ENCODE measurements around the gene R3HCC1L. TPM values are rescaled to one million over a fixed set of nuclear protein-coding genes. Genes with fewer than 3 reads are reported as not detected.
"Not testable (repeated sequence)": the region's sequence is repeated elsewhere in the genome, so short reads cannot be mapped to it uniquely, and the experiment has no call there.

The R3HCC1L gene
- polyA plus RNA-seq, 4 donors: 18.3 to 20.8 (median 19.9) TPM

GRCh38 chr10:98224996-98225395 is 90.5 kb downstream of the R3HCC1L start:
- no peak for DNase-seq (ENCODE audit: low read depth in 4 of 4, low spot score in 3 of 4)

- DNase-seq (ENCODE audit: low read depth in 4 of 4, low spot score in 3 of 4): no peak
Measured at GRCh38 chr10:98226508-98227144, 92.2 kb downstream of the R3HCC1L start.

- not testable (repeated sequence) for DNase-seq (ENCODE audit: low read depth in 4 of 4, low spot score in 3 of 4)
Measured at GRCh38 chr10:98227713-98228112, 93.3 kb downstream of the R3HCC1L start.

- not testable (repeated sequence) for DNase-seq (ENCODE audit: low read depth in 4 of 4, low spot score in 3 of 4)
Measured at GRCh38 chr10:98228266-98228665, 93.8 kb downstream of the R3HCC1L start.

GRCh38 chr10:98231417-98231816 is 97.0 kb downstream of the R3HCC1L start:
- DNase-seq (ENCODE audit: low read depth in 4 of 4, low spot score in 3 of 4): no peak

- DNase-seq (ENCODE audit: low read depth in 4 of 4, low spot score in 3 of 4): no peak
Measured at GRCh38 chr10:98235846-98236245, 101.4 kb downstream of the R3HCC1L start.

GRCh38 chr10:98236862-98237261 is 102.4 kb downstream of the R3HCC1L start:
- no peak for DNase-seq (ENCODE audit: low read depth in 4 of 4, low spot score in 3 of 4)

GRCh38 chr10:98238391-98238790 is 103.9 kb downstream of the R3HCC1L start:
- DNase-seq (ENCODE audit: low read depth in 4 of 4, low spot score in 3 of 4): no peak

- DNase-seq (ENCODE audit: low read depth in 4 of 4, low spot score in 3 of 4): no peak
Measured at GRCh38 chr10:98240524-98240923, 106.1 kb downstream of the R3HCC1L start.

GRCh38 chr10:98242823-98243222 is 108.4 kb downstream of the R3HCC1L start:
- DNase-seq (ENCODE audit: low read depth in 4 of 4, low spot score in 3 of 4): peak in 1 of 4 donors; percentile 29

- no peak for DNase-seq (ENCODE audit: low read depth in 4 of 4, low spot score in 3 of 4)
Measured at GRCh38 chr10:98244141-98244540, 109.7 kb downstream of the R3HCC1L start.

- no peak for DNase-seq (ENCODE audit: low read depth in 4 of 4, low spot score in 3 of 4)
Measured at GRCh38 chr10:98244586-98244985, 110.1 kb downstream of the R3HCC1L start.

GRCh38 chr10:98246911-98247805 is 112.7 kb downstream of the R3HCC1L start:
- DNase-seq (ENCODE audit: low read depth in 4 of 4, low spot score in 3 of 4): peak in 2 of 4 donors; percentile 68

- no peak for DNase-seq (ENCODE audit: low read depth in 4 of 4, low spot score in 3 of 4)
Measured at GRCh38 chr10:98248018-98248417, 113.6 kb downstream of the R3HCC1L start.

GRCh38 chr10:98249134-98249533 is 114.7 kb downstream of the R3HCC1L start:
- no peak for DNase-seq (ENCODE audit: low read depth in 4 of 4, low spot score in 3 of 4)

GRCh38 chr10:98251399-98251798 is 116.9 kb downstream of the R3HCC1L start:
- DNase-seq (ENCODE audit: low read depth in 4 of 4, low spot score in 3 of 4): no peak

- no peak for DNase-seq (ENCODE audit: low read depth in 4 of 4, low spot score in 3 of 4)
Measured at GRCh38 chr10:98252464-98252863, 118.0 kb downstream of the R3HCC1L start.

- DNase-seq (ENCODE audit: low read depth in 4 of 4, low spot score in 3 of 4): no peak
Measured at GRCh38 chr10:98253499-98253898, 119.0 kb downstream of the R3HCC1L start.

- no peak for DNase-seq (ENCODE audit: low read depth in 4 of 4, low spot score in 3 of 4)
Measured at GRCh38 chr10:98254234-98254974, 119.9 kb downstream of the R3HCC1L start.

GRCh38 chr10:98255146-98255877 is 120.9 kb downstream of the R3HCC1L start:
- no peak for DNase-seq (ENCODE audit: low read depth in 4 of 4, low spot score in 3 of 4)

Measured in right renal pelvis (tissue), 4 donors.